Stomach (tissue), 9 donors: ENCODE results near the gene ACE. TPM values are rescaled to one million over a fixed set of nuclear protein-coding genes. Genes with fewer than 3 reads are reported as not detected.
A peak's percentile ranks its signal among the peaks of the same experiment; 100 is the strongest.

ENCODE experiments used
- DNase-seq, 2 donors: peaks; one replicate each; pipeline versions ENCODE4 v3.0.0 to v3.0.0-alpha.2; 2013 to 2019
- H3K27ac ChIP-seq, 5 donors: fragments of 200-600 bp in 4 of 5; sonication (generic) in 4 of 5; one replicate each; pipeline ENCODE4 v1.5.1; 2013 to 2019; ENCODE audit warnings: mild to moderate bottlenecking in 1 of 5, moderate library complexity in 1 of 5
- H3K27me3 ChIP-seq, 3 donors: fragments of 200-600 bp; sonication (generic); one replicate each; pipeline ENCODE4 v1.5.1; 2017 to 2019; ENCODE audit warnings: mixed run types in 1 of 3
- H3K36me3 ChIP-seq, 4 donors: fragments of 200-600 bp; sonication (generic); 1 replicate in 3 of 4; 2 replicates in 1 of 4; pipeline ENCODE4 v1.5.1; 2016 to 2019
- H3K4me1 ChIP-seq, 4 donors: fragments of 200-600 bp; sonication (generic); one replicate each; pipeline ENCODE4 v1.5.1; 2016 to 2019
- H3K4me3 ChIP-seq, 4 donors: fragments of 200-600 bp; sonication (generic) in 3 of 4; one replicate each; pipeline ENCODE4 v1.5.1; 2016 to 2019; ENCODE audit warnings: mild to moderate bottlenecking in 1 of 4
- H3K9me3 ChIP-seq, 4 donors: fragments of 200-600 bp; sonication (generic); one replicate each; pipeline ENCODE4 v1.5.1; 2016 to 2019
- EP300 ChIP-seq: sonication (generic); formaldehyde crosslinking; IDR thresholded peaks from one replicate; pipeline ENCODE4 v1.6.1; 2017; ENCODE audit warnings: antibody characterized with exemption
- POLR2A ChIP-seq, 4 donors: fragments of 450-650 bp; IDR thresholded peaks; one replicate each; pipeline ENCODE4 v1.6.1; 2016; ENCODE audit warnings: antibody characterized with exemption in 4 of 4, control low read depth in 2 of 4, mild to moderate bottlenecking in 1 of 4, moderate library complexity in 1 of 4
- POLR2AphosphoS5 ChIP-seq, 3 donors: sonication (generic); formaldehyde crosslinking; IDR thresholded peaks; one replicate each; pipeline ENCODE4 v1.6.1; 2016; ENCODE audit warnings: antibody characterized with exemption in 3 of 3
- WGBS, 5 donors: extraction: QIAGEN DNeasy Blood & Tissue Kit in 3 of 5; methylation state at CpG; one replicate each; pipeline versions ENCODE4 v1.1.5 to v1.1.7; 2013 to 2018; 5-methylcytosine and 5-hydroxymethylcytosine counted together
- intact Hi-C: fragments of 100-400 bp; cut with DNase I; formaldehyde crosslinking; loops from one replicate; pipeline ENCODE4 v1.15.1; 2023; ENCODE audit warnings: low total_unique reads
- polyA plus RNA-seq, 3 donors: library from polyadenylated mRNA; stranded (reverse); fragments of 200-250 nt; gene quantifications; one replicate each; pipeline ENCODE4 v1.2.3, GENCODE V29; 2013
- total RNA-seq, 5 donors: library from RNA; depleted of rRNA; stranded (reverse); fragments of >200 nt; gene quantifications; one replicate each; pipeline versions ENCODE4 v1.1.0 to v1.2.3, GENCODE V29; 2014 to 2016
- TF ChIP-seq, protein P1 (sequence below), 7 experiments: fragments of 450-650 bp in 4 of 7; fragments of 200-600 bp in 3 of 7; sonication (generic) in 3 of 7; IDR thresholded peaks; one replicate each; pipeline ENCODE4 v1.5.1; 2016 to 2019; ENCODE audit warnings: antibody characterized with exemption in 7 of 7, control low read depth in 2 of 7, mild to moderate bottlenecking in 1 of 7
- donor health status: healthy with polysubstance abuse.
- donor health status: Bipolar disorder and iron deficiency.
- donor health status: healthy.

ACE gene
- total and polyA plus RNA-seq, 8 donors: 1.3 to 232 (median 4.4) TPM

DNA sequence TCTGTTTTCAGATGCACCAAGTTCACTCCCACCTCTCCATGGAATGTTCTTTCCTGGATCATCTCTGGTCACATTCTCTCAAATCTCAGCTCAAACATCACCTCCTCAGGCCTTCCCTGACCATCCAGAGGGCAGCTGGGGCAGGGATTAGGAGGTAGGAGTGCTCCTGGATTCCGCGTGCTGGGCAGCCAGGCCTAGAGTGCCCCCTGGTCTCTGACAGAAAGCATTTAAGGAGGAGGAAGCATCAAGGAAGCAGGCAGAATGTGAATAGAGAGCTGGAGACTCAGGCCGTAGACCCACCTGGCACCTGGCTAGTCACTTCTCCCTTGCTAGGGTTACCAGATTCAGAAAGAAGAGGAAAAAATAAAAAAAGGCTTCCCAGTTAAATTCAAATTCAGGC is 28.2 kb upstream of the ACE start:
- H3K36me3 ChIP-seq: no peaks in the 10 kb centered on the region
- no peak overlapping the region for H3K4me3 ChIP-seq
- intact Hi-C loops: no loop called here
- peaks cover 27 to 50% (median 40%) of the 10 kb centered on the region in 4 donors for H3K4me1 ChIP-seq
- no peak for TF ChIP-seq EP300
- TF ChIP-seq, protein P1, sequence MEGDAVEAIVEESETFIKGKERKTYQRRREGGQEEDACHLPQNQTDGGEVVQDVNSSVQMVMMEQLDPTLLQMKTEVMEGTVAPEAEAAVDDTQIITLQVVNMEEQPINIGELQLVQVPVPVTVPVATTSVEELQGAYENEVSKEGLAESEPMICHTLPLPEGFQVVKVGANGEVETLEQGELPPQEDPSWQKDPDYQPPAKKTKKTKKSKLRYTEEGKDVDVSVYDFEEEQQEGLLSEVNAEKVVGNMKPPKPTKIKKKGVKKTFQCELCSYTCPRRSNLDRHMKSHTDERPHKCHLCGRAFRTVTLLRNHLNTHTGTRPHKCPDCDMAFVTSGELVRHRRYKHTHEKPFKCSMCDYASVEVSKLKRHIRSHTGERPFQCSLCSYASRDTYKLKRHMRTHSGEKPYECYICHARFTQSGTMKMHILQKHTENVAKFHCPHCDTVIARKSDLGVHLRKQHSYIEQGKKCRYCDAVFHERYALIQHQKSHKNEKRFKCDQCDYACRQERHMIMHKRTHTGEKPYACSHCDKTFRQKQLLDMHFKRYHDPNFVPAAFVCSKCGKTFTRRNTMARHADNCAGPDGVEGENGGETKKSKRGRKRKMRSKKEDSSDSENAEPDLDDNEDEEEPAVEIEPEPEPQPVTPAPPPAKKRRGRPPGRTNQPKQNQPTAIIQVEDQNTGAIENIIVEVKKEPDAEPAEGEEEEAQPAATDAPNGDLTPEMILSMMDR (IDR thresholded peaks at IDR 0.05): no peak
- no peak for TF ChIP-seq POLR2AphosphoS5 (IDR thresholded peaks at IDR 0.05)
- no peak for TF ChIP-seq POLR2A (IDR thresholded peaks at IDR 0.05)
- no peak for DNase-seq
- peaks cover 0 to 6% (median 0%) of the 10 kb centered on the region in 3 donors for H3K27me3 ChIP-seq
- H3K9me3 ChIP-seq: no peaks in the 10 kb centered on the region
- 73 to 96% (median 92%) methylated on average over 3 of the region's 3 CpGs for WGBS, 5 donors
- H3K27ac ChIP-seq: peak overlapping the region in 1 of 5 donors; percentile 89

GRCh38 chr17:63450551-63450950 is 26.3 kb upstream of the ACE start:
- TF ChIP-seq EP300 (no peak), POLR2AphosphoS5 (IDR thresholded peaks at IDR 0.05) (no peak), POLR2A (IDR thresholded peaks at IDR 0.05) (no peak)
- TF ChIP-seq, protein P1 (IDR thresholded peaks at IDR 0.05): no peak
- Histone ChIP-seq H3K4me3 (no peak overlapping the region), H3K27ac (no peak overlapping the region), H3K36me3 (no peaks in the 10 kb centered on the region), H3K4me1 (peaks cover 21 to 36% (median 27%) of the 10 kb centered on the region in 4 donors), H3K27me3 (peaks cover 0 to 4% (median 0%) of the 10 kb centered on the region in 3 donors), H3K9me3 (no peaks in the 10 kb centered on the region)
- intact Hi-C loops: no loop called here
- 48 to 65% (median 63%) methylated on average over 7 to 11 of the region's 11 CpGs for WGBS, 5 donors
- peak in 1 of 2 donors; percentile 42 for DNase-seq

DNA sequence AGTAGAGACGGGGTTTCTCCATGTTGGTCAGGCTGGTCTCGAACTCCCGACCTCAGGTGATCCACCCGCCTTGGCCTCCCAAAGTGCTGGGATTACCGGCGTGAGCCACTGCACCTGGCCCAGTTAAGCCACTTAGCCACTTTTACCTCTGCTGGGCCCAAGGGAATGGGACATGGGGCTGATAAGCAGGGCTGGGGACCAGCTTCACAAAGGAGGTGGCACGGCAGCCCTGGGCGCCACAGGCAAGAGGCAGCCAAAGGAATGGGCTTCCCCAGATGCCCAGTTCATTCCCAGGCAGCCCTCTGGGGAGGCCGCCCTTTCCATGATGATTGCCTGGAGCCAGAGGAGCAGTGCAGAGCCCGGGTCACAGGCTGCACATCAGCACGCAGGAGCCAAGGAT is 25.7 kb upstream of the ACE start:
- H3K27me3 ChIP-seq: no peaks in the 10 kb centered on the region
- H3K36me3 ChIP-seq: no peaks in the 10 kb centered on the region
- no peaks in the 10 kb centered on the region for H3K9me3 ChIP-seq
- WGBS, 5 donors: 91 to 97% (median 95%) methylated on average over 9 to 11 of the region's 11 CpGs
- peaks cover 19 to 31% (median 23%) of the 10 kb centered on the region in 4 donors for H3K4me1 ChIP-seq
- no peak overlapping the region for H3K27ac ChIP-seq
- TF ChIP-seq, protein P1 (IDR thresholded peaks at IDR 0.05): no peak
- no peak for TF ChIP-seq POLR2A (IDR thresholded peaks at IDR 0.05)
- no peak for TF ChIP-seq EP300
- TF ChIP-seq POLR2AphosphoS5 (IDR thresholded peaks at IDR 0.05): no peak
- intact Hi-C loops: no loop called here
- no peak for DNase-seq
- H3K4me3 ChIP-seq: no peak overlapping the region

- intact Hi-C loops: no loop called here
- Histone ChIP-seq H3K27ac (no peak overlapping the region), H3K4me3 (no peak overlapping the region), H3K27me3 (no peaks in the 10 kb centered on the region), H3K36me3 (no peaks in the 10 kb centered on the region), H3K4me1 (peaks cover 8 to 20% (median 13%) of the 10 kb centered on the region in 4 donors), H3K9me3 (no peaks in the 10 kb centered on the region)
- 81 to 85% (median 83%) methylated on average over 14 to 15 of the region's 15 CpGs for WGBS, 5 donors
- DNase-seq: no peak
- TF ChIP-seq POLR2AphosphoS5 (IDR thresholded peaks at IDR 0.05) (no peak), POLR2A (IDR thresholded peaks at IDR 0.05) (no peak), EP300 (no peak)
- TF ChIP-seq, protein P1 (IDR thresholded peaks at IDR 0.05): no peak
Observed at GRCh38 chr17:63452046-63452961, 24.6 kb upstream of the ACE start.
